Stimulated activated CD4-positive, alpha-beta T cell treated with anti-CD3 and anti-CD28 coated beads, Interleukin-1b, Interleukin-23, amount 100 ng/mL, for 1 hour (primary cell): ENCODE results near the gene MDC1.

ENCODE experiments used
- DNase-seq, 2 donors: peaks; one replicate each; pipeline ENCODE4 v3.0.0-alpha.2; 2020; ENCODE audit warnings: low read depth in 2 of 2

MDC1 gene

GRCh38 chr6:30748851-30749540 lies 31.9 kb upstream of the MDC1 start:
- DNase-seq: no peak

DNA sequence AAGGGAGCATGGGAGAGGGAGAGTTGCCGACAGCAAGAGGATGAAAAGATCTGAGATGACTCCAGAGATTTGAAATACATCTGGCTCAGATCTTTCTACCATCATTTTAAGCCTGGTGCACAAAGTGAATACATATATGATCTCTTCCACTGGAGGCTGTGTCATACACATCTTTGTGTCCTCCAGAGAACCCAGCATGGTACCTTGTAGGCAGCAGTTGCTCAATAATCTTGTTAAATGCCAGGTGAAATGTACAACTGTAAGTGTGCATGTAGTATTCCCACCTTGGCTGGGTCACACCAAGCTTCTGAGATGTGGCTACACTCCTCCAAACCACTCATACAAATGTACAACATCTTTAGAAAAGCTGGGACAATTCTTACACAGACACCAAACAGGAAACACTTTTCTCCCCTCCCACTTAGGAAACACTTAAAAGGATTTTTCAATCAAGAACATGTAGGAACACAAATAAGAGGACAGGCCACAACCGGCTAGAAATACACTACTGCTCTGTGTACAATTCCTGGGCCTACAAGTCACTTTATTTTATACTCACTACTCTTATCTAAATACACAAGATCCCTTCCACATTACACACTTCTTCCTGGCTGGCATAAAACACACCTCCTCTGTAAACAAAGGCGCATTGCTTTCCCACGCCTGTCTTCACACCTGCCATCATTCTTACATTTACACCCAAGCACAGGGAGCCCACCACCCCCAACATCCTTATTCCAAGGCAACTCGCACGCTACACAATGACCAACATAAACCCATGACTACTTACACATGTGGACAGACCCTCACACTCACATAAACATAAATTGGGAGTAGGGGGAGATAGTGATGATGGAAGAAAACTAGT lies 31.1 kb upstream of the MDC1 start:
- DNase-seq: no peak

GRCh38 chr6:30747300-30747687 lies 30.2 kb upstream of the MDC1 start:
- DNase-seq: no peak

DNA sequence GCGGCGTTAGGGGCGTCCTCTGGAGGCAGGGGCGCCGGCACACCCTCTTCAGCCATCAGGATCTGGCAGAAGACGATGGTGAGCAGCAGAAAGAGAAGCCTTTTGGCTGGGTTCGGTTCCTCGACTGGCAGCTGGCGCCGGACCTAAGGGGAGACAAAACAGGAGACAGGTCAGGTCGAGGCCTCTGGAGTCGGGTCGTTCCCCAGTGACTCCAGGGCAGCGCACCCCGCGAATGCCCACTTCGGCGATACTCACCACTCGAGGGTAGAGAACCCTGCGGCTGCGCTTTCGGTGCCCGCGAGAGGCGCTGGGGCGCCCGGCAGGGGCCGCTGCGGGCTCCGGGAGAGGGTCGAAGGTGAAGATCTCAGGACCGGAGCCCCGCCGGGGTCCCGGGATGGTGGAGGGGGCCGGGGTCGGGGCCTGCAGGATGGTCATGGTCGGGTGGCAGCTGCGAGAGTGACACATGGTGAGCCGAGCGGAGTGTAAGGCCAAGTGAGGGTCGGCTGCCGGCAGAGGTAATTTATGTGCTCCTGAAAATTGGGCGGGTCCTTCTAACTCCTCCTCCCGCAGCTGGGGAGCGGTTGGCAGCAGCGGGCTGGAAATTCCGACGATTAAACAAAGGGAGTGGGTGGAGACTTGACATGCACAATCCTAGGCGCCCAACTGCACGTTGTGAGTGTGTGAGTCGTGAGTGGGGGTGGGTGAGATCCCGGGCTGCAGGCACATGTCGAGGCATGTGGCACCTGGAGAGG lies 27.1 kb upstream of the MDC1 start, which contains the start of gene IER3:
Gene IER3 (minus strand): TSS at position 494 of the 752 bp plus-strand sequence. CDS start 29 bp downstream, at position 465.
- peak; percentile 52 to 87 for DNase-seq

DNA sequence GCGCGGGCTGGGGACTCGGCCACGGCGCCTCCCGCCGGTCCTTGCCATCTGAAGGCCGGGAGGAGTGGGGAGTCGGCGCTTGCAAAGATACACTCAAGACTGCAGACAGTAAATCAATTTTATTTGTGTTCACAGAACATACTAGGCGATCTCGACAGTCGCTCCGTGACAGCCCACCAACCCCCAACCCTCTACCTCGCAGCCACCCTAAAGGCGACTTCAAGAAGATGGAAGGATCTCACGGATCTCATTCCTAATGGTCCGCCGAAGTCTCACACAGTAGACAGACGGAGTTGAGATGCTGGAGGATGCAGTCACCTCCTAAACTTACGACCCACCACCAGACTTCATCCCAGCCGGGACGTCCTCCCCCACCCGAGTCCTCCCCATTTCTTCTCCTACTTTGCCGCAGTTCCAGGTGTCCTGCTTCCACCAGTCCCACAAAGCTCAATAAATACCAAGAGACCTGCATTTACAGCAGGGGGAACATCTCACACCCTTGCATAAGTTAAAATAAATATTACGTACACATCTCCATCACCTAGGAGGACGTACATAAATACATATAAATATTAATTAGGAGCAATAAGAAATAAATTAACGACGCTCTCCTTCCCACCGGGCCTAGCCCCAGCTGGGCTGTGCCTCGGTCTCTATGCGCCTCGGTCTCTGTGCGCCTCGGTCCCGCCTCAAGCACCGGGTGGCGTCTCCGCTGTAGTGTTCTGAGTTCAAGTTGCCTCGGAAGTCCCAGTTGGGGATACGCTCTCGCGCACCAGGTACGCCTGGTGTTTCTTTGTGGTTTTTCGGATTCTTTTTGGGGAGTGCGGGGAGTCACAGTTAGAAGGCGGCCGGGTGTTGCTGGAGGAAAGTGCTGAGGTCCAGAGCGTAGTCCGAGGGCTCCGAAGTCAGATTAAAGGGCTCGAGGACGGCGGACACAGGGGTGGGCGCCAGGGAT lies 26.3 kb upstream of the MDC1 start:
- no peak for DNase-seq

GRCh38 chr6:30742316-30743098 lies 25.4 kb upstream of the MDC1 start, which contains the start of gene FLOT1:
Gene FLOT1, minus strand, starts transcription at chr6:30742687. Its CDS starts 498 bp downstream, at chr6:30742189.
- peak; percentile 64 to 87 for DNase-seq

- no peak for DNase-seq
These were observed 24.8 kb upstream of the MDC1 start for GRCh38 chr6:30741789-30742315.

- DNase-seq: no peak
These were observed 24.1 kb upstream of the MDC1 start for GRCh38 chr6:30741063-30741779.

DNA sequence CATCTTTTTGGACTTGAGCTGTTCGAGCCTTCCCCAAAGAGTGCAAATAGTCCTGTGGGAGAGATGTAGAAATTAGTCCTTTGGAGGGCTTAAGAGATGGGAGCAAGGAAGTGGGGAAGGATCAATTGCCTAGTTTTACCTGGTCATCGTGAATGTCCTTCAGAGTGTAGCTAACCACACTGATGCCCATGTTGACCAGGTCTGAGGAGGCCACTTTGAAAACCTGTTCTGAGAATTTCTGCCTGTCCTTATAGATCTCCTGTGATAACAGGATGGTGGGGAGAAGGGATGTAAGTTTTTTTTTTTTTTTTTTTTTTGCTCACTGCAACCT lies 23.4 kb upstream of the MDC1 start:
- no peak for DNase-seq

DNA sequence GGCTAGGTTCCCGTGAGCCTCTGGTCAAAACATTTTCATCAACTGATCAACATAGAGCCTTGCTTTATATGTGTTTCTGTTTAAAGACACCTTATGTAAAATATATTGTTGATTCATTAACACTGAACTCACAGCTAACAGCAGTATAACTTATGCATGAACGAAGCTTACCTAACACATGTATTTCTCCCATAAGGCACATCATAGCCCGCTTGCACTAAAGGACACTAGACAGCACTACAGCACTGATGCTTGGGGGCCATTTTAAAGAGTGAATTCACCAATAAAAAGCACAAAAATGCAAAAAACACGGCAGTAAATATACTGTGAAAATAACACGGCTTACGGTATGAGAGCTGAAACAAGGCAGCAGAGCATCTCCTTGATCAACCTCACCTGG lies 21.5 kb upstream of the MDC1 start:
- no peak for DNase-seq

DNA sequence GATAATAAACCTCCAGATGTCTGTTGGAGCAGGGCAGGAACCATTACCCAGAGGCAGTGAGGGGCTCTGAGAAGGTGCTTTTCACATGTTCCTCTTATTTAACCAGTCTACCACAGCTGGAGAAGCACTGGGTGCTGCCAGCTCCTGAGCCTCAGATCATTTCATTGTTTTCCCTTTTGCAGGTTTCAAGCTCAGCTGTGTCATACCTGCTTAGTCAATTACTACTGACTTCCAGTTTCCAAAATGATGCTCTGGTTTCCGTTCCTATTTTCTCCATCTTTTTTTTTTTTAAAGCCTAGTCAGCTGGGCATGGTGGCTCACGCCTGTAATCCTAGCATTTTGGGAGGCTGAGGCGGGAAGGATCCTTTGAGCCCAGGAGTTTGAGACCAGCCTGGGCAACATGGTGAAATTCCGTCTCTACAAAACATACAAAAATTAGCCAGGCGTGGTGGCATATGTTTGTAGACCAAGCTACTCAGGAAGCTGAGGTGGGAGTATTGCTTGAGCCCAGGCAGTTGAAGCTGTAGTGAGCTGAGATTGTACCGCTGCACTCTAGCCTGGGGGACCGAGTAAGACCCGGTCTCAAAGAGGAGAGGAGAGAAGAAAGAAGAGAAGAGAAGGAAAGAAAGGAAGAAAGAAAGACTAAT lies 18.7 kb upstream of the MDC1 start:
- no peak for DNase-seq

DNA sequence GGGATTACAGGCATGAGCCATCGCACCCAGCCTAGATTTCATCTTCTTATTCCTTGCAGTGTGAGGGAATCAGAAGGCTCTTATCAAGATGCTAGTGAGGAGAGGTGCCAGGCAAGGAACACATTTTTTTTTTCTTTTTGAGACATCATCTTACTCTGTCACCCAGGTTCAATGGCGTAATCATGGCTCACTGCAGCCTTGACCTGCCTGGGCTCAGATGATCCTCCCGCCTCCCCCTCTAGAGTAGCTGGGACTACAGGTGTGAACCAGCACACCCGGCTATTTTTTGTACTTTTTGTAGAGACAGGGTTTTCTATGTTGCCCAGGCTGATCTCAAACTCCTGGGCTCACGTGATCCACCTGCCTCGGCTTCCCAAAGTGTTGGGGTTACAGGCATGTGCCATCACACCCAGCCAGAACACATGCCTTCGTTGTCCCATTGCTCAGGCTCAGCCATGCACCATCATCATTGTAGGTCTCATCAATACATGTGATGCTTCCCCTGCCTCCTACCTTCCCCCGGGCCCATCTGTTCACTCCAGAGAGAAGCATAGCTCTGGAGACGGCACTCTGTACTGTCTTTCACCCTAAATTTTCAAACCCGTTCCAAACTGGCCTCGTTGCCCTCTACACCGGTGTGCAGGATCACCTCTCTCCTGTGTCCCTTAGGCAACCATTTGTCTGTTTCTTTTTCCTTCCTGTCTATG lies 15.3 kb upstream of the MDC1 start:
- DNase-seq: no peak

DNA sequence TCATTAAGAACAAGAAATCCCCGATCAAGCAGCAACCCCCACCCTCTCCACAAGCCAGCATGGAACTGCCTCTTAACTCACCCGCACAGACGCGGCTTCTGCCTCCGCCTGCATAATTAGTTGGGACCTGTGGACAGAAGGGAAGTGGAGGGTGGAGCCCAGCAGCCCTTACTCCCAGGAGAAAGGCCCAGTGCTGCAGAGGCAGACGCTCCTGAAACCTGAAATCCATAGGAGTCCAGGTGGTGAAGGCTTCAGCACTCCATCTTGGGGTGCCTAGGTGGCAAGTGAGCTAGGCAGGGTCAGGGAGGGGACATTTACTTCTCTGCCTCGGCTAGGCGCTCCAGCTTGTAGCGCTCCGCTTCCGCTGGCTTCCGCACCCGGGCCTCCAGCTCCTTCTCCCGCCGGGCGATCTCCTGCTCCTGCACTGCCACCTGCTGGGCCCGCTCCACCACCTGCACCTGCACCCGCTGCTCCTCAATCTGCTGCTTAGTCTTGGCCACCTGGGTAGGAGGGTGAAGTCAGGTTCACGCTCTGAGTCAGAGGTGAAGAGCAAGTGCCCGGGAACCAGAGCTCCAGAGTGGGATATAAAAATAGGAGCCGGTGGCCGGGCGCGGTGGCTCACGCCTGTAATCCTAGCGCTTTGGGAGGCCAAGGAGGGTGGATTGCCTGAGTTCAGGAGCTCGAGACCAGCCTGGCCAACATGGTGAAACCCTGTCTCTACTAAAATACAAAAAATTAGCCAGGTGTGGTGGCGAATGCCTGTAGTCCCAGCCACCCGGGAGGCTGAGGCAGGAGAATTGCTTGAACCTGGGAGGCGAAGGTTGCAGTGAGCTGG lies 13.7 kb upstream of the MDC1 start:
- DNase-seq: peak; percentile 69 to 77

DNA sequence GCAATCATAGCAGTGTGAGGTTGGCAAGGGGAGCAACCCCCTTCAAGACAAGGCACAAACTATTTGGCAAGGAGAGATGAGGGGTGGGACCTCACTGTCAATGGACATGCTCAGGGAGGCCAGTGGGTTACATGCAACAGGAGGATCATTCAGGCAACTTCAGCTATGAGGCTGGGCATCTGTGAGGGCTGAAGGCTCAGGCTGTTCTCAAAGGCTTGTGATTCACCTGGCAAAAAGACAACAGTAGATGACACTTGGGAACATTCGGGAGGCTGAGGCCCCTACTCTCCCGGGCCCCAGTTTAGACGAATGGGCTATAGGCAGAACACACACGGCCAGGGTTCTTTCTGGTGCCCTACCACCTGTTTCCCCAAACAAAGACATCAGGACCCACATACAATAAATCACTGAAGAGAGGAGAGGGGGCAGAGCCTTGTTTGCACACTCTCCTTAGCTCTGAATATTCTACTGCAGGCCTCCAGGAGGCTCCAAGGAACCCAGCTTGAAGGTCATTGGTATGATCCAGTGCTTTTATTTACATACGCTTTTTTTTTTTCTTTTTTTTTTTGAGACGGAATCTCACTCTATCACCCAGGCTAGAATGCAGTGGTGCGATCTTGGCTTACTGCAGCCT lies 11.0 kb upstream of the MDC1 start:
- DNase-seq: no peak

DNA sequence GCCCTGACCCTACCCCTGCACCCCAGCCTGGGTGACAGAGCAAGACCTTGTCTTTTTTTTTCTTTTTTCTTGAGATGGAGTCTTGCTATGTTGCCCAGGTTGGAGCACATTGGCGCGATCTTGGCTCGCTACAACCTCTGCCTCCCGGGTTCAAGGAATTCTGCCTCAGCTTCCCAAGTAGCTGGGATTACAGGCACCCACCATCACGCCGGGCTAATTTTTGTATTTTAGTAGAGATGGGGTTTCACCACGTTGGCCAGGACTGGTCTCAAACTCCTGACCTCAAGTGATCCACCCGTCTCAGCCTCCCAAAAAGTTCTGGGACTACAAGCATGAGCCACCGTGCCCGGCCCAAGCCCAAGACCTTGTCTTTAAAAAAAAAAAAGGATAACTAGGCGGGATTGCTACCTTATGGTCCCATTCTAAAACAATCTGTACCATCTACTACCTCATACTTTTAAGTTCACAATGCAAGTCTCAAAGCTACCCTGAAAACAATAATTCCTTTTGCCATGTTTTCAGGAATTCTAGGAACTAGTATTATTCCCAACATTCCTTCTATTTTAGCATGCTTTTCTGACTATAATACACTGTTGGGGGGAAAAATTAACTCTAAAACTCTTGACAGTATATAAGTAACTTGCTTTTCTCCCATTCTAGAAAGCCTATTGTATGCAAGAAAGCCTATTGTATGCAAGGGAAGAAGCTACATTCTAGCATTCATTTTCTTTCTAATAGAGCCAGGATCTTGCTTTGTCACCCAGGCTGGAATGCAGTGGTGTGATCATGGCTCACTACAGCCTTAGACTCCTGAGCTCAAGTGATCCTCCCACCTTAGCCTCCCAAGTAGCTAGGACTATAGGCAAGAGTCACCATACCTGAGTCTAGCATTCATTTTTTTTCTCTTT lies 9.7 kb upstream of the MDC1 start:
- DNase-seq: no peak
